ENCODE measurements around the gene FFAR3. TPM values are rescaled to one million over a fixed set of nuclear protein-coding genes. Genes with fewer than 3 reads are reported as not detected.

FFAR3 gene
- total RNA-seq, 1 donor from 2014 or later = not detected

DNA sequence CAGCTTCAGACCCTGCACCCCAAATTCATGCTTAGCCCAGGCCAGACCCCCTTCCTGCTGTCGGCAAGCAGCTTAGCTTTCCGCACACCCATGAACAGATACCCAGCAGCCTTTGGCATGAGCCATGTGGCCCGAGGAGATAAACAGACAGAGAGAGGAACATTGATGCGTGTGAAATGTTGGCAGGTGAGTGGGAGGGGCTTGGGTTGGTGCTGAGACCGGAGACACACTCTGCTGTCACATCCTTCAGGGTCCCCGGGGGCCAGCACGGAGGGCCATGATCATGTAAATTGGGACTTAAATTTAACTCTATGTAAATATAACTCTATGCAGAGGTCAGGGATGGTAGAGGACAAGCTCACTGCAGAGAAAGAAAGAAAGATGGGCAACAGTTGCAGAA, 27.8 kb upstream of the FFAR3 start:
- Mint-ChIP-seq H3K27me3 (ENCODE audit: unreplicated experiment) (no peaks in the 10 kb centered on the region), H3K4me1 (ENCODE audit: unreplicated experiment) (no peaks in the 10 kb centered on the region), H3K4me3 (ENCODE audit: unreplicated experiment) (no peak overlapping the region), H3K9me3 (ENCODE audit: unreplicated experiment) (no peaks in the 10 kb centered on the region), H3K36me3 (ENCODE audit: low read depth, unreplicated experiment) (no peaks in the 10 kb centered on the region), H3K27ac (ENCODE audit: unreplicated experiment) (no peak overlapping the region)
- DNase-seq (ENCODE audit: low spot score) = no peak
- TF ChIP-seq, protein P1, sequence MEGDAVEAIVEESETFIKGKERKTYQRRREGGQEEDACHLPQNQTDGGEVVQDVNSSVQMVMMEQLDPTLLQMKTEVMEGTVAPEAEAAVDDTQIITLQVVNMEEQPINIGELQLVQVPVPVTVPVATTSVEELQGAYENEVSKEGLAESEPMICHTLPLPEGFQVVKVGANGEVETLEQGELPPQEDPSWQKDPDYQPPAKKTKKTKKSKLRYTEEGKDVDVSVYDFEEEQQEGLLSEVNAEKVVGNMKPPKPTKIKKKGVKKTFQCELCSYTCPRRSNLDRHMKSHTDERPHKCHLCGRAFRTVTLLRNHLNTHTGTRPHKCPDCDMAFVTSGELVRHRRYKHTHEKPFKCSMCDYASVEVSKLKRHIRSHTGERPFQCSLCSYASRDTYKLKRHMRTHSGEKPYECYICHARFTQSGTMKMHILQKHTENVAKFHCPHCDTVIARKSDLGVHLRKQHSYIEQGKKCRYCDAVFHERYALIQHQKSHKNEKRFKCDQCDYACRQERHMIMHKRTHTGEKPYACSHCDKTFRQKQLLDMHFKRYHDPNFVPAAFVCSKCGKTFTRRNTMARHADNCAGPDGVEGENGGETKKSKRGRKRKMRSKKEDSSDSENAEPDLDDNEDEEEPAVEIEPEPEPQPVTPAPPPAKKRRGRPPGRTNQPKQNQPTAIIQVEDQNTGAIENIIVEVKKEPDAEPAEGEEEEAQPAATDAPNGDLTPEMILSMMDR (IDR thresholded peaks at IDR 0.05; ENCODE audit: unreplicated experiment) = no peak

DNA sequence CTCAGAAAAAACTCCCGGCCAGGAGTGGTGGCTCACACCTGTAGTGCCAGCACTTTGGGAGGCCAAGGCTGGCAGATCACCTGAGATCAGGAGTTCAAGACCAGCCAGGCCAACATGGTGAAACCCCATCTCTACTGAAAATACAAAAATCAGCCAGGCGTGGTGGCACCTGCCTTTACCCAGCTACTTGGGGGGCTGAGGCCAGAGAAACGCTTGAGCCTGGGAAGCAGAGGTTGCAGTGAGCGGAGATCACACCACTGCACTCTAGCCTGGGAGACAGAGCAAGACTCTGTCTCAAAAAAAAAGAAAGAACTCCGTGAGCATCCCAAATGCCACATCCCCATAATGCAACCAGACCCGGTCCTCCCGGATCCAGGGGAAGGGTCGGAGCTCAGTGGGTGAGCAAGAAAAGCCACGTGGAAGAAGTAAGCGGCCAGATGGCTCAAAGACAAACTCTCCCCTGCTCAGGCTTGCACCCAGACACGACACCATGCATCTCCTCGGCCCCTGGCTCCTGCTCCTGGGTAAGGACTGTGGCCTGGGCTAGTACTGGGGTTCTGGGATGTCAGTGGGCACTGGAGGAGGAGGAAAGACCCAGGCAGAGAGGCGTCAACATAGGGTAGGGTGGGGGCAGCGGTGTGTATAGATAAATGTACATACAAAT, 26.6 kb upstream of the FFAR3 start:
- no peak overlapping the region for H3K4me3 Mint-ChIP-seq (ENCODE audit: unreplicated experiment)
- H3K36me3 Mint-ChIP-seq (ENCODE audit: low read depth, unreplicated experiment) = no peaks in the 10 kb centered on the region
- TF ChIP-seq, protein P1 (IDR thresholded peaks at IDR 0.05; ENCODE audit: unreplicated experiment) = no peak
- H3K27ac Mint-ChIP-seq (ENCODE audit: unreplicated experiment) = no peak overlapping the region
- H3K4me1 Mint-ChIP-seq (ENCODE audit: unreplicated experiment) = no peaks in the 10 kb centered on the region
- DNase-seq (ENCODE audit: low spot score) = no peak
- no peaks in the 10 kb centered on the region for H3K27me3 Mint-ChIP-seq (ENCODE audit: unreplicated experiment)
- no peaks in the 10 kb centered on the region for H3K9me3 Mint-ChIP-seq (ENCODE audit: unreplicated experiment)

DNA sequence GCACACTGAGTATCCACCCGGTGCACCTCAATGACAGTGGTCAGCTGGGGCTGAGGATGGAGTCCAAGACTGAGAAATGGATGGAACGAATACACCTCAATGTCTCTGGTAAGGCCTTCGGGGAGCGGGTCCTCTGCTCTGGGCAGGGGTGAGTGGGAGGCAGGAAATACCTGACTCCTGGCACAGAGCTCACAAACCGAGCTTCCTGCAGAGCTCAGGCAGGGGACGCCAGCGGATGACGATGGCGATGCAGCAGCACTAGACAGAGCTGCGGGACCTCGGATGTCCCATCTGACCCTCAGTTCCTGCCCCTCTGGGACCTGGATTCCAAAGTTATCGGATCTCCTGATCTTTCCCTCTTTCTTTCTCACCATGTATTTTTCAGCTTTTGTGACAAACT, 25.4 kb upstream of the FFAR3 start:
- TF ChIP-seq, protein P1 (IDR thresholded peaks at IDR 0.05; ENCODE audit: unreplicated experiment) = no peak
- Mint-ChIP-seq H3K9me3 (ENCODE audit: unreplicated experiment) (no peaks in the 10 kb centered on the region), H3K27ac (ENCODE audit: unreplicated experiment) (no peak overlapping the region), H3K27me3 (ENCODE audit: unreplicated experiment) (no peaks in the 10 kb centered on the region), H3K36me3 (ENCODE audit: low read depth, unreplicated experiment) (no peaks in the 10 kb centered on the region), H3K4me1 (ENCODE audit: unreplicated experiment) (no peaks in the 10 kb centered on the region), H3K4me3 (ENCODE audit: unreplicated experiment) (no peak overlapping the region)
- no peak for DNase-seq (ENCODE audit: low spot score)

DNA sequence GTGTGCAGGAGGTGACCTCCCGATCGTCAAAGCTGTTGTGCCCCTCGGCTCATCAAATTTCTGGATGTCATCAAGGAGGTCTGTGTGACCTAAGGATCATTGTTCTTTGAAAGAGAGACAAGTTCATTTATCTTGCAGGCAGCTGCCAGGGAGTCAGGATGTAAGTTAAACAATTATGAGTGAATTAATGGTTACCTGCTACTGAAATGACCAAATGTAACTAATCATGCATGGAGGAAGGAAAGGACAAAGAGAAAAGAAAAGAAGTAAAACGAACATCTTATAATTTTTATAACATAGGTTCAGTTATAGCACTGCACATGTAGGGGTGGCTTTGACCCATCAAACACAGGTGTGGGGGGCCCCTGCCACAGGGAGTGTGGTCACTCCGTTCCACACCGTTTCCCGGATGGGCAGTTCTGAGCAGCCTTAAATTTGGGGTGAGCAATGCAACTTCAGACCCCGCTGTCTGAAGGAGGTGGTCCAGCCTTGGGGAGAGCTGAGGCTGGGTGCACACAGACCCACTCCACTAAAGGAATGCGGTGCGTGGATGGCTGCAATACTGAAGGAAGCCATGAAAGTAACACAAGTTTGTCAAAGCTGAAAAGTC, 24.0 kb upstream of the FFAR3 start:
- no peaks in the 10 kb centered on the region for H3K27me3 Mint-ChIP-seq (ENCODE audit: unreplicated experiment)
- no peaks in the 10 kb centered on the region for H3K36me3 Mint-ChIP-seq (ENCODE audit: low read depth, unreplicated experiment)
- no peak overlapping the region for H3K27ac Mint-ChIP-seq (ENCODE audit: unreplicated experiment)
- TF ChIP-seq, protein P1 (IDR thresholded peaks at IDR 0.05; ENCODE audit: unreplicated experiment) = no peak
- no peaks in the 10 kb centered on the region for H3K9me3 Mint-ChIP-seq (ENCODE audit: unreplicated experiment)
- no peak overlapping the region for H3K4me3 Mint-ChIP-seq (ENCODE audit: unreplicated experiment)
- no peak for DNase-seq (ENCODE audit: low spot score)
- no peaks in the 10 kb centered on the region for H3K4me1 Mint-ChIP-seq (ENCODE audit: unreplicated experiment)

DNA sequence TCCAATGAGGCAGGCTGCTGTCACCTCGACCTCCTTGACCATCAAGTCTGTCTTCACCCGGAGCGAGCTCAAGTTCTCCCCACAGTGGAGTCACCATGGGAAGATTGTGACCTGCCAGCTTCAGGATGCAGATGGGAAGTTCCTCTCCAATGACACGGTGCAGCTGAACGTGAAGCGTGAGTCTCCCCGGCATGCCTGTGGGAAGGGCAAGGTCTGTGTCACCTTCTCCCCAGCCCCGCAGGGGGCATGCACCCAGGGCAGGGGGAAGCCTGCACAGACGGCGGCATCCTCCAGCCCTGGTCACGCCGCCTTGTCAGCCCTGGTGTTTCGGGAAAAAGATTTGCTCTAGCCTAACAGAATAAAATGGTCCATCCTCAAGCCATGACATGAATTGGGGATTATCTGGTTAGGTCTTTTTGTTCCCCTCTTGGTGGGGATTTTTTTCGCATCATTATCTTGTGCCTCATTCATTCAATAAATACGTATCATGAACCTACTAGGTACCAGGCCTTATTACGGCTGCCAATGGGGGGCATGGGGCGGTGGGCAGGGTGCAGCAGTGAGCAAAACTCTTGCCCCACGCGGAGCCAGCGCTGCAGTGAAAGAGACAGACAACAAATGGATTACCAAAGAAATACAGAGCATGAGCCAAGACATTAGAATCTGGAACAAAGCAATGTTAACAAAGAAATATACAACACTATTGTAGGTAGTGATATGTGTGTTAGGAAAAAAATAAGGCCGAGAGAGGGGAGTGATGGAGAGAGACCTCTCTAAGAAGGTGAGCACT, 21.9 kb upstream of the FFAR3 start:
- TF ChIP-seq, protein P1 (IDR thresholded peaks at IDR 0.05; ENCODE audit: unreplicated experiment) = no peak
- Mint-ChIP-seq H3K27ac (ENCODE audit: unreplicated experiment) (no peak overlapping the region), H3K4me1 (ENCODE audit: unreplicated experiment) (no peaks in the 10 kb centered on the region), H3K4me3 (ENCODE audit: unreplicated experiment) (no peak overlapping the region), H3K36me3 (ENCODE audit: low read depth, unreplicated experiment) (no peaks in the 10 kb centered on the region), H3K9me3 (ENCODE audit: unreplicated experiment) (no peaks in the 10 kb centered on the region), H3K27me3 (ENCODE audit: unreplicated experiment) (no peaks in the 10 kb centered on the region)
- DNase-seq (ENCODE audit: low spot score) = no peak

Measured in endothelial cell (in vitro differentiated cells).